NOMO-1 treated with DMSO at 0.1 percent for 48 hours (cell line): ENCODE data around the gene NAPA.

ENCODE experiments used
- DNase-seq: peaks from one replicate; lab custom pipeline; 2025; ENCODE audit not compliant: unreplicated experiment; lab: John Stamatoyannopoulos, UW

The NAPA gene

GRCh38 chr19:47464675-47465419 is 50.0 kb downstream of the NAPA start:
- DNase-seq, result no peak

GRCh38 chr19:47461876-47462275 is 53.0 kb downstream of the NAPA start:
- DNase-seq, result no peak

GRCh38 chr19:47459477-47459876 is 55.4 kb downstream of the NAPA start:
- no peak for DNase-seq

- no peak for DNase-seq
These were observed 56.2 kb downstream of the NAPA start for GRCh38 chr19:47458672-47459071.

GRCh38 chr19:47456721-47457474 is 58.0 kb downstream of the NAPA start:
- DNase-seq, result no peak

- no peak for DNase-seq
These were observed 64.4 kb downstream of the NAPA start for GRCh38 chr19:47450478-47450877.

GRCh38 chr19:47448360-47448727 is 66.5 kb downstream of the NAPA start:
- no peak for DNase-seq

GRCh38 chr19:47447470-47448359 is 67.1 kb downstream of the NAPA start:
- no peak for DNase-seq

GRCh38 chr19:47446534-47447469 is 68.1 kb downstream of the NAPA start:
- no peak for DNase-seq

- peak; percentile 17 for DNase-seq
These were observed 68.9 kb downstream of the NAPA start for GRCh38 chr19:47445937-47446402.

GRCh38 chr19:47445527-47445926 is 69.3 kb downstream of the NAPA start:
- DNase-seq, result no peak

- DNase-seq, result no peak
These were observed 70.5 kb downstream of the NAPA start for GRCh38 chr19:47444388-47444821.

GRCh38 chr19:47443331-47443730 is 71.5 kb downstream of the NAPA start:
- no peak for DNase-seq

GRCh38 chr19:47438793-47439220 is 76.1 kb downstream of the NAPA start:
- no peak for DNase-seq
